ENCODE results near the gene KRTAP17-1. TPM values are rescaled to one million over a fixed set of nuclear protein-coding genes. Genes with fewer than 3 reads are reported as not detected.

Gene KRTAP17-1
- total RNA-seq, 2 donors from 2014 or later: 0.46 to 0.48 TPM

DNA sequence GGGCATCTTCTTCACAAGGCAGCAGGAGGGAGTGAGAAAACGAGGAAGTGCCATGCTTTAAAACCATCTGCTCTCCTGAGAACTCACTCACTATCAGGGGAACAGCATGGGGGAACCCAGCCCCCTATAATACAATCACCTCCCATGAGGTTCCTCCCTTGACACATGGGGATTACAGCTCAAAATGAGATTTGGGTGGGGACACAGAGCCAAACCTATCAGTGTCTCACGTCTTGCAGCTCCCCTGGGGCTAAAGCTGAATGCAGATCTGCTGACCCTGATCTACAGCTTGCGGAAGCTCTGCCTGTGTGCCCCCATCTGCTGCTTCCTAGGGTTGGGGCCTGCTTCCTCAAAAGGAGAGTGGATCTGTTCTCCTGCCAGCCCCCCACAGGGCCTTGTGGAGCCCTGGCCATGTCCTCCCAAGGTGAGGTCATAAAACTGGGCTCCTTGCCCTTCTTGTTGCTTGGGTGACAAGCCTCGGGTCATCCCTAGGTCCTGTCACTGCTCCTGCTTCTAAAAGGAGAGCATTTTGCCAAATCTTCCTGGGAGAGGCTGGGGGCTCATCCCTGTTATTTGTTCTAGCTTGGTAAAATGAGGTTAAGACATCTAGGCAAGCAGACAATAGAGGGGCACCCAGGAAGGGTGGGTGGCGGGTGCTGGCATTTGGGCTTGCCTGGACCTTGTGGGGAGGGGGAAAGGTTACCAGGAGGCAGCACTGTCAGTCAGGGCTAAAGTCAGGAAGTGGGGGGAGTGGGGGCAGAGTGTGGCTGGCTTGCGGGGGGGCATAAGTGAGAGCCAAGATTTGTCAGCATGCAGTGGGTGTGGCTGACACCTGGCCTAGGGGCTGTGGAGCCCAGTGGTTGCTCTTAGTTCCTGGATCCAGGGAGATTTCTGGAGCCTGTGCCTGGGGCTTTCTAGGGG, 19.1 kb upstream of the KRTAP17-1 start:
- TF ChIP-seq, protein P1, sequence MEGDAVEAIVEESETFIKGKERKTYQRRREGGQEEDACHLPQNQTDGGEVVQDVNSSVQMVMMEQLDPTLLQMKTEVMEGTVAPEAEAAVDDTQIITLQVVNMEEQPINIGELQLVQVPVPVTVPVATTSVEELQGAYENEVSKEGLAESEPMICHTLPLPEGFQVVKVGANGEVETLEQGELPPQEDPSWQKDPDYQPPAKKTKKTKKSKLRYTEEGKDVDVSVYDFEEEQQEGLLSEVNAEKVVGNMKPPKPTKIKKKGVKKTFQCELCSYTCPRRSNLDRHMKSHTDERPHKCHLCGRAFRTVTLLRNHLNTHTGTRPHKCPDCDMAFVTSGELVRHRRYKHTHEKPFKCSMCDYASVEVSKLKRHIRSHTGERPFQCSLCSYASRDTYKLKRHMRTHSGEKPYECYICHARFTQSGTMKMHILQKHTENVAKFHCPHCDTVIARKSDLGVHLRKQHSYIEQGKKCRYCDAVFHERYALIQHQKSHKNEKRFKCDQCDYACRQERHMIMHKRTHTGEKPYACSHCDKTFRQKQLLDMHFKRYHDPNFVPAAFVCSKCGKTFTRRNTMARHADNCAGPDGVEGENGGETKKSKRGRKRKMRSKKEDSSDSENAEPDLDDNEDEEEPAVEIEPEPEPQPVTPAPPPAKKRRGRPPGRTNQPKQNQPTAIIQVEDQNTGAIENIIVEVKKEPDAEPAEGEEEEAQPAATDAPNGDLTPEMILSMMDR (conservative IDR thresholded peaks at IDR 0.05): no peak
- peak; percentile 82 for DNase-seq
- Mint-ChIP-seq H3K4me1 (peaks cover 16% of the 10 kb centered on the region), H3K9me3 (peaks cover 15% of the 10 kb centered on the region), H3K36me3 (ENCODE audit: low read depth) (no peaks in the 10 kb centered on the region), H3K27ac (peak overlapping the region; percentile 39), H3K27me3 (ENCODE audit: insufficient read depth) (peaks cover 4% of the 10 kb centered on the region), H3K4me3 (no peak overlapping the region)
- WGBS, 2 experiments (ENCODE audit: insufficient coverage in 1 of 2, insufficient read length in 1 of 2): 42 to 59% methylated on average over 3 to 6 of the region's 6 CpGs
- no peaks in the 10 kb centered on the region for H3K9me3 ChIP-seq (ENCODE audit: control insufficient read depth, low read length)
- H3K9ac ChIP-seq (ENCODE audit: extremely low read depth, low read length, poor library complexity, severe bottlenecking): no peak overlapping the region
- H3K27me3 ChIP-seq (ENCODE audit: control insufficient read depth, insufficient read depth, low read length, poor library complexity, severe bottlenecking): no peaks in the 10 kb centered on the region
- H3K27ac ChIP-seq (ENCODE audit: low read depth, low read length): no peak overlapping the region
- H3K4me3 ChIP-seq (ENCODE audit: low read length): no peak overlapping the region
- H3K4me1 ChIP-seq (ENCODE audit: control insufficient read depth, insufficient read depth, low read length): peaks cover 4% of the 10 kb centered on the region
- H3K36me3 ChIP-seq (ENCODE audit: control insufficient read depth, insufficient read depth, low read length): no peaks in the 10 kb centered on the region

DNA sequence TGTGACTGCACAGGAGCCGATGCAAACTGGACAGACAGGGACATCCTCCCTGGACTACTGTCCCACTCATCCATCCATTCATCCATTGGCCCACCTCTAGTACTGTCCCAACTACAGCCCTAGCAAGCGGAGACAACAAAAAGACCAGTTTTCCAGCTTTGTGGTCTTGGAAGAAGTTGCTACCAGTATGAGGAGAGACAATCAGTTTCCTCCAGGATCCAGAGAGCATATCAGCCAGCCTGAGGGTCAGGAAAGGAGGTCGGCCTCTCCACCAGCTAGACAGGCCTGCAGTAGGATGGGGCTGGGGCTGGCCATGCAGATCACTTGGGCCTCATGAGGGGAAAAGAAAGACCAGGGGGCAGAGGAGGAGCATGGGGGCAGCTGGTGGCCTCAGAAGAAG, 18.3 kb upstream of the KRTAP17-1 start:
- Mint-ChIP-seq H3K4me3 (no peak overlapping the region), H3K36me3 (ENCODE audit: low read depth) (no peaks in the 10 kb centered on the region), H3K27ac (no peak overlapping the region), H3K4me1 (peaks cover 16% of the 10 kb centered on the region), H3K27me3 (ENCODE audit: insufficient read depth) (peaks cover 4% of the 10 kb centered on the region), H3K9me3 (peaks cover 15% of the 10 kb centered on the region)
- Histone ChIP-seq H3K27ac (ENCODE audit: low read depth, low read length) (no peak overlapping the region), H3K4me3 (ENCODE audit: low read length) (no peak overlapping the region), H3K9me3 (ENCODE audit: control insufficient read depth, low read length) (no peaks in the 10 kb centered on the region), H3K27me3 (ENCODE audit: control insufficient read depth, insufficient read depth, low read length, poor library complexity, severe bottlenecking) (no peaks in the 10 kb centered on the region), H3K36me3 (ENCODE audit: control insufficient read depth, insufficient read depth, low read length) (no peaks in the 10 kb centered on the region), H3K4me1 (ENCODE audit: control insufficient read depth, insufficient read depth, low read length) (peaks cover 4% of the 10 kb centered on the region), H3K9ac (ENCODE audit: extremely low read depth, low read length, poor library complexity, severe bottlenecking) (no peak overlapping the region)
- 86 to 90% methylated on average over 1 to 3 of the region's 3 CpGs for WGBS, 2 experiments (ENCODE audit: insufficient coverage in 1 of 2, insufficient read length in 1 of 2)
- TF ChIP-seq, protein P1 (conservative IDR thresholded peaks at IDR 0.05): no peak
- DNase-seq: peak; percentile 42

DNA sequence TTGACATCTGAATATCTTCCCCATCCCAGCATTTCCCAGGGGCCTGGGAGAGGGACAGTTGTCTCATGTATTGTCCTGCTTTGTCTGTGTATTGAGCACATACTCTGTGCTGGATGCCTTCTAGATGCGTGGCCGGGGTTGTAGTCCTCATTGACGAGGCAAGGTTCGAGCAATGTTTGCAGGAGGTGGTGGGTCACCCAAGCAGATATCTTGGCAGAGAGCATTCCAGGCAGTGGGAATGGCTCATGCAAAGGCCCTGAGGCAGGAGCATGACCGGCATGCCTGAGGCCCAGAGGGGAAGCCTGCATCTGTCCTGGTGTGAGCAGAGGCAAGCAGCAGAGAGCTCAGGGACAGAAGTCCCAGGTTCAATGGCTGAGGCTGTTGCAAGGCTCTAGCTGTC, 17.6 kb upstream of the KRTAP17-1 start:
- Mint-ChIP-seq H3K27ac (no peak overlapping the region), H3K4me1 (peaks cover 16% of the 10 kb centered on the region), H3K4me3 (no peak overlapping the region), H3K36me3 (ENCODE audit: low read depth) (no peaks in the 10 kb centered on the region), H3K27me3 (ENCODE audit: insufficient read depth) (peaks cover 4% of the 10 kb centered on the region), H3K9me3 (peaks cover 15% of the 10 kb centered on the region)
- no peak overlapping the region for H3K9ac ChIP-seq (ENCODE audit: extremely low read depth, low read length, poor library complexity, severe bottlenecking)
- H3K36me3 ChIP-seq (ENCODE audit: control insufficient read depth, insufficient read depth, low read length): no peaks in the 10 kb centered on the region
- TF ChIP-seq, protein P1 (conservative IDR thresholded peaks at IDR 0.05): no peak
- no peak overlapping the region for H3K27ac ChIP-seq (ENCODE audit: low read depth, low read length)
- H3K4me1 ChIP-seq (ENCODE audit: control insufficient read depth, insufficient read depth, low read length): peaks cover 4% of the 10 kb centered on the region
- no peak overlapping the region for H3K4me3 ChIP-seq (ENCODE audit: low read length)
- H3K27me3 ChIP-seq (ENCODE audit: control insufficient read depth, insufficient read depth, low read length, poor library complexity, severe bottlenecking): no peaks in the 10 kb centered on the region
- DNase-seq: peak; percentile 41
- 94% methylated on average over 5 of the region's 5 CpGs for WGBS, 2 experiments (ENCODE audit: insufficient coverage in 1 of 2, insufficient read length in 1 of 2)
- H3K9me3 ChIP-seq (ENCODE audit: control insufficient read depth, low read length): no peaks in the 10 kb centered on the region
